Endothelial cell of umbilical vein (primary cell): ENCODE data around the gene CACNA2D3. TPM values are rescaled to one million over a fixed set of nuclear protein-coding genes. Genes with fewer than 3 reads are reported as not detected.

ENCODE experiments used
- BruUV-seq: library from RNA; stranded (reverse); fragments of 400-500 nt; replicated peaks from 2 replicates; lab custom pipeline; 2021; lab: Mats Ljungman, UMichigan
- CTCF ChIA-PET: fragments of 300-600, 350-600 bp; sonication (Branson Sonifier 250); formaldehyde crosslinking; loops from one replicate; lab custom pipeline; 2021; ENCODE audit warnings: antibody characterized with exemption, inconsistent platforms; lab: Charles Lee
- POLR2A ChIA-PET: fragments of 300-600, 350-600 bp; sonication (Branson Sonifier 250); formaldehyde crosslinking; loops from one replicate; lab custom pipeline; 2021; ENCODE audit warnings: antibody characterized with exemption, inconsistent platforms; lab: Charles Lee
- DNase-seq: peaks from one replicate; pipeline ENCODE4 v3.0.0-alpha.2; 2011; ENCODE audit warnings: low read depth, low spot score
- FAIRE-seq: peaks from 2 replicates; lab custom pipeline; 2011; peaks lifted over from hg19 to GRCh38; lab: Jason Lieb, UNC
- H2AFZ ChIP-seq: 2 replicates; pipeline ENCODE4 v1.6.0; 2012; ENCODE audit warnings: low read depth, low read length, control low read depth, inconsistent platforms
- H3K27ac ChIP-seq: 2 replicates; pipeline ENCODE4 v1.5.1; 2011; ENCODE audit warnings: low read depth, mild to moderate bottlenecking, control low read depth, low read length, moderate library complexity; ENCODE audit not compliant: insufficient read depth
- H3K27me3 ChIP-seq, 2 experiments: 2 replicates each; pipeline versions ENCODE4 v1.6.0 to v1.6.1; 2011; ENCODE audit warnings: low read length in 2 of 2, mixed read lengths in 1 of 2; ENCODE audit not compliant: control insufficient read depth in 2 of 2, insufficient read depth in 2 of 2
- H3K36me3 ChIP-seq, 2 experiments: 2 replicates in 1 of 2; 3 replicates in 1 of 2; pipeline ENCODE4 v1.5.1; 2011; ENCODE audit warnings: low read length in 2 of 2, mild to moderate bottlenecking in 1 of 2, moderate library complexity in 1 of 2; ENCODE audit not compliant: control insufficient read depth in 2 of 2, insufficient read depth in 2 of 2; ENCODE audit errors: extremely low read depth in 1 of 2
- H3K4me1 ChIP-seq: 3 replicates; pipeline ENCODE4 v1.5.1; 2011; ENCODE audit warnings: mild to moderate bottlenecking, low read length; ENCODE audit not compliant: control insufficient read depth, insufficient read depth; ENCODE audit errors: extremely low read depth
- H3K4me2 ChIP-seq: 2 replicates; pipeline ENCODE4 v1.6.1; 2011; ENCODE audit warnings: low read length, control low read depth, mixed read lengths; ENCODE audit not compliant: insufficient read depth
- H3K4me3 ChIP-seq, 3 experiments: fragments of 200-600 bp in 1 of 3; sonication (generic), shearing (Covaris generic) in 1 of 3; replicated peaks in 1 of 3; 2 replicates each; pipeline ENCODE4 v1.5.1; 2011 to 2016; ENCODE audit warnings: control low read depth in 3 of 3, low read length in 3 of 3, mild to moderate bottlenecking in 2 of 3, inconsistent platforms in 1 of 3, low read depth in 1 of 3, moderate library complexity in 1 of 3; ENCODE audit not compliant: insufficient read depth in 1 of 3
- H3K79me2 ChIP-seq: 2 replicates; pipeline ENCODE4 v1.6.0; 2012; ENCODE audit warnings: low read length, inconsistent platforms; ENCODE audit not compliant: control insufficient read depth, insufficient read depth
- H3K9ac ChIP-seq: replicated peaks from 2 replicates; pipeline ENCODE3; 2011; ENCODE audit warnings: low read length, control low read depth; ENCODE audit not compliant: insufficient read depth; ENCODE audit errors: extremely low read depth
- H3K9me1 ChIP-seq: replicated peaks from 3 replicates; pipeline ENCODE4 v1.6.0; 2011; ENCODE audit warnings: mild to moderate bottlenecking, low read length; ENCODE audit not compliant: control insufficient read depth, insufficient read depth; ENCODE audit errors: extremely low read depth
- H3K9me3 ChIP-seq: replicated peaks from 2 replicates; pipeline ENCODE4 v1.5.1; 2012; ENCODE audit warnings: low read length, inconsistent platforms; ENCODE audit not compliant: control insufficient read depth, insufficient read depth
- H4K20me1 ChIP-seq: replicated peaks from 2 replicates; pipeline ENCODE3; 2011; ENCODE audit warnings: mild to moderate bottlenecking, low read length; ENCODE audit not compliant: control insufficient read depth, insufficient read depth; ENCODE audit errors: extremely low read depth
- EZH2 ChIP-seq: IDR thresholded peaks from 2 replicates; pipeline ENCODE4 v1.6.1; 2012; ENCODE audit warnings: borderline replicate concordance, low read depth, mild to moderate bottlenecking, moderate library complexity, low read length, inconsistent platforms; ENCODE audit not compliant: severe bottlenecking
- FOS ChIP-seq: IDR thresholded peaks from 2 replicates; pipeline ENCODE4 v1.6.1; 2011; ENCODE audit warnings: mild to moderate bottlenecking, low read length, moderate library complexity, borderline replicate concordance; ENCODE audit not compliant: insufficient read depth
- JUN ChIP-seq: IDR thresholded peaks from 2 replicates; pipeline ENCODE4 v1.6.1; 2011; ENCODE audit warnings: borderline replicate concordance, low read depth; ENCODE audit not compliant: insufficient read length, insufficient read depth
- MYC ChIP-seq: IDR thresholded peaks from one replicate; pipeline ENCODE4 v1.6.1; 2011; ENCODE audit warnings: mild to moderate bottlenecking, low read depth, low read length
- POLR2A ChIP-seq: IDR thresholded peaks from 2 replicates; pipeline ENCODE4 v1.6.1; 2012; ENCODE audit warnings: low read depth, mild to moderate bottlenecking, control low read depth, low read length
- POLR2AphosphoS5 ChIP-seq: IDR thresholded peaks from 2 replicates; pipeline ENCODE4 v1.6.1; 2012; ENCODE audit warnings: low read depth, mild to moderate bottlenecking, control low read depth, low read length, moderate library complexity; ENCODE audit not compliant: insufficient read depth
- dilution Hi-C: fragments of 300-500 bp; cut with MboI; formaldehyde crosslinking; loops from one replicate; pipeline ENCODE4 v1.15.0; 2019; ENCODE audit warnings: low sequenced_read_pairs; ENCODE audit not compliant: extremely low pct_ligation_motif_present
- intact Hi-C: fragments of 100-400 bp; cut with micrococcal nuclease; formaldehyde crosslinking; loops from one replicate; pipeline ENCODE4 v1.10.0; 2022
- polyA plus RNA-seq, 4 experiments: library from polyadenylated mRNA; depleted of rRNA in 3 of 4; stranded (reverse) in 3 of 4; unstranded in 1 of 4; fragments of >200 nt; gene quantifications; 2 replicates each; pipeline versions ENCODE4 v1.2.1 to v1.2.3, GENCODE V29; 2011 to 2012; ENCODE audit warnings: missing spikeins in 1 of 4
- total RNA-seq: library from RNA; stranded (reverse); gene quantifications from 2 replicates; pipeline ENCODE4 v1.2.3, GENCODE V29; 2021
- TF ChIP-seq, protein P1 (sequence below), 2 donors: IDR thresholded peaks; 1 replicate in 1 of 2; 2 replicates in 1 of 2; pipeline ENCODE4 v1.5.1; 2011; ENCODE audit warnings: low read length in 2 of 2, mild to moderate bottlenecking in 2 of 2, moderate library complexity in 2 of 2, control low read depth in 1 of 2, inconsistent platforms in 1 of 2, low read depth in 1 of 2; ENCODE audit not compliant: insufficient read depth in 1 of 2; ENCODE audit errors: extremely low read depth in 1 of 2
- TF ChIP-seq, protein P2 (sequence below): IDR thresholded peaks from 2 replicates; pipeline ENCODE4 v1.6.1; 2011; ENCODE audit not compliant: insufficient read depth, insufficient read length

Gene CACNA2D3
- total and polyA plus RNA-seq, 2 donors (not counting 3 experiments of a cell fraction or from before 2014, with no cell fraction given): not detected

DNA sequence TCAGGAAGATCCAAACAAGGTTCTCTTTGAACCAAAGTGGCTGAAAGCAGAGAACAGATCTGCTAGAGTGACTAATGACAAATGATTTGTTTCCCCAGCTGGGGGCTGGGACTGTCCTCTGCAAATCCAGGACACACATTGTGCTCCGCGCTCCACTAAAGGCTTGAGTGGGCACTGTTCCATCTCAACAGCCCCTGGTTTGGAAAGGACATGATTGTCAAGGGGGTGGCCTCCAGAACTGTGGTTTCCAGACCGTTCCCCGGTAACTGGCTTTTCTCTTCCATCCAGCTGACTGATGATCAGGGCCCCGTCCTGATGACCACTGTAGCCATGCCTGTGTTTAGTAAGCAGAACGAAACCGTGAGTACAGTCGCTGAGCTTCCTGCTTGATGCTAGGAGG, 714.5 kb downstream of the CACNA2D3 start:
- H3K4me1 ChIP-seq: no peaks in the 10 kb centered on the region

DNA sequence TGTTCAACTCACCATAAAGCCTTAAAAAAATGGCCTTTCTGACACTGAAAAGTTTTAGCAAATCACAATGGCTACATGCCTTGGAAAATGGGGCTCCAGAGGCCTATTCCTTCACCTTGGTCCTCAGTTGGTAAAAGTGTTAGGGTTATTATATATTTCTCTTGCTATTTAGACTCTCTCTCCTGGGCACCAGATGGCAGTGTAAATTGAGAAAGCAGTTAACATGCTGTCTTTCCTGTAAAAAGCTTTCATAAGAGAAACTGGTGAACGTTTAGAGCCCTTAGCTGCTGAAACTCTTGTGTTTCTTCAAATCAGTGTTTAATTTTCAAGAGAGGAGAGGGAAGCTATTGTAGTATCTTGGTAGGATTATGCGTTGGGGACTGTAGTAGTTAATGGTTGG, 715.6 kb downstream of the CACNA2D3 start:
- H3K79me2 ChIP-seq: no peaks in the 10 kb centered on the region
- ChIA-PET POLR2A (no interaction called here), CTCF (no interaction called here)
- no peaks in the 10 kb centered on the region for H3K27me3 ChIP-seq
- no peaks in the 10 kb centered on the region for H4K20me1 ChIP-seq
- dilution Hi-C loops (no loop called here), intact Hi-C loops (no loop called here)
- no TSS peak for BruUV-seq
- no peaks in the 10 kb centered on the region for H3K9me1 ChIP-seq
- no peak overlapping the region for H3K9ac ChIP-seq
- no peak overlapping the region for H2AFZ ChIP-seq
- no peak overlapping the region for H3K4me2 ChIP-seq
- FAIRE-seq (no peak), DNase-seq (no peak)
- H3K4me1 ChIP-seq: no peaks in the 10 kb centered on the region
- no peaks in the 10 kb centered on the region for H3K36me3 ChIP-seq
- TF ChIP-seq FOS (no peak), POLR2A (no peak), POLR2AphosphoS5 (no peak), MYC (no peak), JUN (no peak), EZH2 (no peak)
- TF ChIP-seq, protein P1, sequence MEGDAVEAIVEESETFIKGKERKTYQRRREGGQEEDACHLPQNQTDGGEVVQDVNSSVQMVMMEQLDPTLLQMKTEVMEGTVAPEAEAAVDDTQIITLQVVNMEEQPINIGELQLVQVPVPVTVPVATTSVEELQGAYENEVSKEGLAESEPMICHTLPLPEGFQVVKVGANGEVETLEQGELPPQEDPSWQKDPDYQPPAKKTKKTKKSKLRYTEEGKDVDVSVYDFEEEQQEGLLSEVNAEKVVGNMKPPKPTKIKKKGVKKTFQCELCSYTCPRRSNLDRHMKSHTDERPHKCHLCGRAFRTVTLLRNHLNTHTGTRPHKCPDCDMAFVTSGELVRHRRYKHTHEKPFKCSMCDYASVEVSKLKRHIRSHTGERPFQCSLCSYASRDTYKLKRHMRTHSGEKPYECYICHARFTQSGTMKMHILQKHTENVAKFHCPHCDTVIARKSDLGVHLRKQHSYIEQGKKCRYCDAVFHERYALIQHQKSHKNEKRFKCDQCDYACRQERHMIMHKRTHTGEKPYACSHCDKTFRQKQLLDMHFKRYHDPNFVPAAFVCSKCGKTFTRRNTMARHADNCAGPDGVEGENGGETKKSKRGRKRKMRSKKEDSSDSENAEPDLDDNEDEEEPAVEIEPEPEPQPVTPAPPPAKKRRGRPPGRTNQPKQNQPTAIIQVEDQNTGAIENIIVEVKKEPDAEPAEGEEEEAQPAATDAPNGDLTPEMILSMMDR (IDR thresholded peaks at IDR 0.05; ENCODE audit: extremely low read depth in 1 of 2, insufficient read depth in 1 of 2, low read depth in 1 of 2, low read length in 2 of 2): no peak
- TF ChIP-seq, protein P2, sequence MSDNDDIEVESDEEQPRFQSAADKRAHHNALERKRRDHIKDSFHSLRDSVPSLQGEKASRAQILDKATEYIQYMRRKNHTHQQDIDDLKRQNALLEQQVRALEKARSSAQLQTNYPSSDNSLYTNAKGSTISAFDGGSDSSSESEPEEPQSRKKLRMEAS: no peak
- no peak overlapping the region for H3K4me3 ChIP-seq
- no peak overlapping the region for H3K27ac ChIP-seq
- H3K9me3 ChIP-seq: no peaks in the 10 kb centered on the region

More for the DNA sequence above, 714.5 kb downstream of the CACNA2D3 start:
- POLR2A ChIA-PET: no interaction called here
- DNase-seq (no peak), FAIRE-seq (no peak)
- H3K4me2 ChIP-seq: no peak overlapping the region
- H3K27ac ChIP-seq: no peak overlapping the region
- no peaks in the 10 kb centered on the region for H3K9me3 ChIP-seq
- TF ChIP-seq FOS: no peak
- no peak for TF ChIP-seq POLR2AphosphoS5
- TF ChIP-seq POLR2A: no peak
- TF ChIP-seq, protein P1 (IDR thresholded peaks at IDR 0.05; ENCODE audit: extremely low read depth in 1 of 2, insufficient read depth in 1 of 2, low read depth in 1 of 2, low read length in 2 of 2): no peak
- no peak for TF ChIP-seq MYC
- no peak for TF ChIP-seq EZH2
- no peaks in the 10 kb centered on the region for H3K27me3 ChIP-seq
- CTCF ChIA-PET: no interaction called here
- dilution Hi-C loops (no loop called here), intact Hi-C loops (no loop called here)
- no peak overlapping the region for H3K9ac ChIP-seq
- no TSS peak for BruUV-seq
- no peaks in the 10 kb centered on the region for H3K79me2 ChIP-seq
- no peaks in the 10 kb centered on the region for H3K9me1 ChIP-seq
- H3K4me3 ChIP-seq: no peak overlapping the region
- H2AFZ ChIP-seq: no peak overlapping the region
- no peaks in the 10 kb centered on the region for H4K20me1 ChIP-seq
- no peaks in the 10 kb centered on the region for H3K36me3 ChIP-seq
